ENCODE results near the gene RNF181.
A peak's percentile ranks its signal among the peaks of the same experiment; 100 is the strongest.
"Not testable (repeated sequence)": the region's sequence is repeated elsewhere in the genome, so short reads cannot be mapped to it uniquely, and the experiment has no call there.

The RNF181 gene, protein sequence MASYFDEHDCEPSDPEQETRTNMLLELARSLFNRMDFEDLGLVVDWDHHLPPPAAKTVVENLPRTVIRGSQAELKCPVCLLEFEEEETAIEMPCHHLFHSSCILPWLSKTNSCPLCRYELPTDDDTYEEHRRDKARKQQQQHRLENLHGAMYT

DNA sequence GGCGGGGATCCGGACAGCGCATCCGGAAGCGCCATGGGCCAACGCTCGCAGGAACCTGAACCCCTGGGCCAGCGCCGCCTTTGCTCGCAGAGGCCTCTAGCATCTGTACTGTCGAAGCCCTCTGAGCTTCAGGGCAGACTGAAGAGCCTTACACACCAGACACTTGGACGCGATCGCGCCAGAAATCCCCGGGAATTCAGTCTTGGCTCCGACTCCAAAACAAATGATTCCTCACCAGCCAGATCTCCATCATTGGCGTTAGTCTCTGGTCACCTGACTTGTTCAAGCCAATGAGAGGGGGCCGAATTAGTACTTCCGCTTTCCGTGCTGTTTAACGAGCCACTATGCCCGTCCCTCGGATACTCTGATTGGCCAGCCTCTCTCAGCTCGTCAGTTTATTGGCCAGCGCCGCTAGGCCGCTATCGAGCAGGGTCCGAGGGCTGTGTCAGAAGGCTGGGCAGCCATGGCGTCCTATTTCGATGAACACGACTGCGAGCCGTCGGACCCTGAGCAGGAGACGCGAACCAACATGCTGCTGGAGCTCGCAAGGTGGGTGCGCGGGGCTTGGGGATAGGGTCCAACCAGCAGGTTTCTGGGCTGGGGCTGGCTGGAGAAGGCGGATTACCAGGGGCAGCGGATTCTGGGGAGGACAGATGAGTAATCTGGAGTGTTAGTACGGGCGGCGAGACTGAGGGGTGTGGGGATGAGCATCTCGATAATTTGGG lies at the start of gene RNF181:
RNF181 (plus strand) TSS at position 445 of the 725 bp plus-strand sequence; CDS start at position 464, 19 bp downstream.
- peak; percentile 67 for DNase-seq

DNA sequence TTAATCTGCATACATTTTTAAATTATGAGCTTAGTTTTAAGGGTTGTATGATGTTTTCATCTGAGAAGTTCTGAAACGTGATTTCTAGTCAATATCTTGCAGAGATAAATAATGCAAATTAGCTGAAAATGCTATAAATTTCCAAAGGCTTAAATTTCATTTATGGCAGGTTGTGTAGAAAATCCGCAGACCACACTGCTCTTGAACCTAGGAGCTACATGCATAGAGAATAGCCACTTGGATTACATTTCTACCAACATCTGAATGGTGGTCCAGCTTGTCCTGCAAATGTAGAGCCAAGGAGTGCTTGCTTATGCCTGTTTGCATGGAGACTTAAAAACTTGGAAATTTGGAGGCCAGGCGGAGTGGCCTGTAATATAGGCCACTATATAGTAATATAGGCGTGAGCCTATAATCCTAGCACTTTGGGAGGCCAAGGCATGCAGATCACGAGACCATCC lies 49.7 kb upstream of the RNF181 start:
- no peak for DNase-seq

DNA sequence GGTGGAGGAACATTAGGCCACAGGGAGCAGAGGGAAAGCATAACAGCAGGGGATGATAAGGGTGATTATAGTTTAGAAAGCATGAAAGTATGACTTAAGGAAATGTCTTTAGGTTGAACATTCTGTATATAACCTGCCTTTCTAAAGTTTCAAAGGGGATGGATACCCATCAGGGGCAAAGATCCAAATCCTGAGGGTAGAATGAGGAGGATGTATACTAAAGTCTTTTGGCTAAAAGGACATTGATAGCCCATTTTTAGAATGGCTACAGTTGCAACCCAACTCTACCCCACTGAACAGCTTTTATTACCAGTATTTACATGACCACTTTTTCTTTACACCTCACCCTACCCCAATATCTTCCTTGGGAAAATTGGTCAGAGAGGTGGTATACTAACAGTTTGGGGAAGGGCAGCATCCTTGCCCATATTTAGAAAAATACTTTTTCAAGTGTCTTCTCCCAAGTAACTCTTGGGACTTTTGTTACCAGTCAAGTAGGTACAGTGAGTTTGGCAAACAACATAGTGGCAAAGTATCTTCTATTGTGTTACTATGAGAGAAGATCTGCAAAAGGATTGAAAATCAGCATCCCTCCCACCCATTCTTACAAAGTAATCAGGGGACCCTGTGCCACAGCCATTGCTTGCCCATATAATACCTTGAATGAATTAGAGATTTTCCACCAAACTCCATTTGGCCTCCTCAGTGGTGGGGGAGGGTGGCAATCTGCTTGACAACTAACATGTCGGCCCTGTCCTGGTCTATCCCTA lies 48.3 kb upstream of the RNF181 start:
- DNase-seq: no peak

DNA sequence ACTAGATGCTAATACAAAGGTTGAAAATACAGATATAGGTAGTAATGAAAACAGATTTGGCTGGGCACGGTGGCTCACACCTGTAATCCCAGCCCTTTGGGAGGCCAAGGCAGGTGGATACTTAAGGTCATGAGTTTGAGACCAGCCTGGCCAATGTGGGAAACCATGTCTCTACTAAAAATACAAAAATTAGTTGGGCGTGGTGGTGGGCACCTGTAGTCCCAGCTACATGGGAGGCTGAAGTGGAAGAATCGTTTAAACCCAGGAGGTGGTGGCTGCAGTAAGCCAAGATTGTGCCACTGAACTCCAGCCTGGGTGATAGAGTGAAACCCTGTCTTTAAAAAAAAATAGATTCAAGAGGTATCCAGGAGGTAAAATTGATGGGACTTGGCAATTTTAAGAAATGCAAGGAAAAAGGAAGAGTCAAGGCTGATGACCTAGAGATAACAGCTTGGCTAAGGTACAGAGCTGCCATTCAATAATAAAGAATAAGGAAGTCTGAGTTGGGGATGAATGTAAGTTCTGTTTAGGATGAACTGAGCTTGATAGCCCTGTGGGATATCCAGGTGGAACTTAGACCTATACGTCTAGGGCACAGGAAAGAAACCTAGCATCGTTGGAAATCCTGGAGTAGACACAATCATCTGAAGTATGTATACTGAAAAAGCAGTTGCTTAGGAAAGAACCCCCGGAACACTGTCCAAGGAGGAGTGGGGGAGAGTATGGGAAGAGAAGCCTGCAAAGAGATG lies 47.5 kb upstream of the RNF181 start:
- DNase-seq: no peak

DNA sequence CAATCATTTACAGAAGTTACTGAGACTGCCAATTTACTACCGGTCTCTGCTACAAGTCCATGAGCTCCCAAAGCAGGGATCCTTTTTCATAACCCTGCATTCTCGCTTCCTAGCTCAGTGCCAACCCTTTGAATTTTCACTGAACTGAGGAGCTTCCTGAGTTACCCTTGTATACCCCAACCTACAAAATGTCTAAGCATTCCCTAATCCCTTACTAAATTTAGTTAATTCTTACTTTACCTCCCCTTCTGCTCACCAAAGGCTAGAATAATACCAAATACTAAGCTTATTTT lies 47.0 kb upstream of the RNF181 start:
- DNase-seq: no peak

DNA sequence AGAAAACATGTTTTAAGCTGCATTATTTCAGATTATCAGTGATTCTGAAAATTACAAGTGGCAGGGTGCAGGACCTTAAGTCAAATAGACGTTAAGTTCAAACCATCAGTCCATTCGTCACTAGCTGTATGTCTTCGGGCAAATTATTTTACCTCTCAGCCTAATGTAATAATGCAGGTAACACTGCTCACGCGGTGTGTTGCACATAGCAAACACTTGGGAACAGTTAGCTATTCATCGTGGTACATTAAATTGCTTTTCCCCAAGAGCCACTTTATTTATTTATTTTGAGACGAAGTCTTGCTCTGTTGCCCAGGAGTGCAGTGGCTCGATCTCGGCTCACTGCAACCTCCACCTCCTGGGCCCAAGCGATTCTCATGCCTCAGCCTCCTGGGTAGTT lies 46.5 kb upstream of the RNF181 start:
- no peak for DNase-seq

DNA sequence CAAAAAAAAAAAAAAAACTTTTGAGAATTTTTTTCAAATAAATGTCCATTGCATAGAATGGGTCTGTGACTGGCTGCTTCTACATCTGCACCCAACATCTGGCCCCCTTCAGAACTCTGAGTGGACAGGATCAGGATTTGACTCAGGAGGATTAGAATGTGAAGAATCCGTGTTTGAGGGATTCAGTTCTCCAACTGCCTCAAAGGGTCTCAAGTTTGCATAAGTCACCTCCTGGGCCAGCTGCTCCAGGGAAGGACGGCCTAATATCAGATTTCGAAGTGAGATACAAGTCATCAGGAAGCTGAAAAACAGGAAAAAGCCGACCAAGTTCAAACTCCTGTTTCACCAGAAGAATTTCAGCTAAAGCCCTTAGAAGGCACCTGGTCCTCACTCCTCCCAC lies 45.7 kb upstream of the RNF181 start:
- no peak for DNase-seq

DNA sequence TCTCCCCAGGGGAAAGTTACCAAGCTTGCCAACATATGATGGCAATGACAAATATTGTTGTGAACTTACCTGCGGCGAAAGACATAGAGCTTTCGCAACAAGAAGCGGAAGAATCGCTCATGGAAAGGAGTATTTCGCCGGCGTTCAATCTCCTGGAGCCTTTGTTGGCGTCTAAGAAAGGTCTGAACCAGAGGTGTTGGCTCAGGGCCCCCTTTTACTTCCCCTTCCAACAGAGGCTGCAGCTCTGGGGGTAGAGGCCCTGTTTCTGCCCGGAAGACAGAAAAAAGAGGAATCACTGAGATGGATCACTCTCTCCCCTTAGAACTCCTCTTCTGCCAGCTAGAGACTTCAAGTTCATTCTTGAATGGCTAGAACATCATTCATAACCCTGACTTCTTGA lies 45.1 kb upstream of the RNF181 start:
- no peak for DNase-seq

DNA sequence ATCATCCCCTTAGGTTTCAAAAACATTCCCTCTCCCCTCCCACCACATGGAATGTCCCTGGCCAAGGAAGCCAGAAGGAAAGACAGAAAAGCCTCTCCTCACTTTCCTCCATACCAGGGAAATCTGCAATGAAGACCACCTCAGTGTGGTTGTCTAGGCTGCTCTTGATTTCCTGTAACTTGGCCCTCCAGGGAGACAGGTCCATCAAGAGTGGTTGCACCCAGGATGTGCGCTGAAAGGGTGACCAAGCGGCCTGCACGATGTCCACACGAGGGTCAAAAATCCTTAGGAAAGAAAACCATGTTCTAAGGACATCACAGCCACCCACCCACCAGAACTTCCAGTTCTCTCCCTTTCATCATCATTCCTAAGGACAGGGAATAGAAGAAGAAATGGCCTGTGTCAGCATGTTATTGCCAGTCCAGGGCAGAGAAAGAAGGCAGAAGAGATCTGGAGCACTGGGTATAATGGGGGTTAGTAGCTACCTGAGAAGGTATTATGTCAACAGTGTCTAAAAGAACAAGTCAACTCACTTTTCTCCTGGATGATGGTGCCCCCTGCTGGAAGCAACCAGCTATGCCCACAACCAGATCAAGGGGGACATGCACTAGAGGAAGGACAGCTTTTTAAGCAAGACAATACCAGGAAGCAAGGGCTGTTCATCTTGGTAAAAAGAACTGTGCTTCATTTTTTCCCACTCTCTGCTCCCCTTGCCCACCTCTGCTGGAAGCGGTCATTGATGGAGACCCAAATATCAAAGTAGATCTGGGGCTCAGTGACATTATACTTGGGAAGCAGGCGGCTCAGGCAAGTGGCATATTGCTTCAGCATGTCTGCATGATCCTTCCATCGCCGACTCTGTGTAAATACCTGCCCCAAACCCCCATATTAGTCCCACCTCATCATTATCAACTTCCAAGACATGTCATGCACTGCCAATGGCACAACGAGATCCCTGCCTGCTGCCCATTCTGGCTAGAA lies 43.6 kb upstream of the RNF181 start:
- no peak for DNase-seq

DNA sequence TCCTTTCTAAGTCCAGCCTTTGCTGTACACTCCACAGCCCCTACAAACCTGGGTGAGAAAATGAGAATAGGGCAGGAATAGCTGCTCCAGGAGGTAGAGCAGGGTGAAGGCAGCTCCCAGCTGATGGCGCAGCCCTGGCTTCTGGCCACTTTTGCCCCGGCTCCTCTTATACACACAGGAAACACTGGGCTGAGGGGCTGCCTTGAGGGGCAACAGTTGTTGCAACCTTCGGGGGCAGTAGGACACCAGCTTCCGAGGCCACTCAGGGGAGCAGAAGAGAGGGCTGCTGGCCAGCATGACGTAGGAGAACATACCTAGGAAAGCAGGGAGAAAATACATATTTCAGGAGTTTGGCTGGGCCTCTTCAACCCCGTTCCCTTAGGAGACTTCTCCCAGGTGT lies 42.4 kb upstream of the RNF181 start:
- no peak for DNase-seq

DNA sequence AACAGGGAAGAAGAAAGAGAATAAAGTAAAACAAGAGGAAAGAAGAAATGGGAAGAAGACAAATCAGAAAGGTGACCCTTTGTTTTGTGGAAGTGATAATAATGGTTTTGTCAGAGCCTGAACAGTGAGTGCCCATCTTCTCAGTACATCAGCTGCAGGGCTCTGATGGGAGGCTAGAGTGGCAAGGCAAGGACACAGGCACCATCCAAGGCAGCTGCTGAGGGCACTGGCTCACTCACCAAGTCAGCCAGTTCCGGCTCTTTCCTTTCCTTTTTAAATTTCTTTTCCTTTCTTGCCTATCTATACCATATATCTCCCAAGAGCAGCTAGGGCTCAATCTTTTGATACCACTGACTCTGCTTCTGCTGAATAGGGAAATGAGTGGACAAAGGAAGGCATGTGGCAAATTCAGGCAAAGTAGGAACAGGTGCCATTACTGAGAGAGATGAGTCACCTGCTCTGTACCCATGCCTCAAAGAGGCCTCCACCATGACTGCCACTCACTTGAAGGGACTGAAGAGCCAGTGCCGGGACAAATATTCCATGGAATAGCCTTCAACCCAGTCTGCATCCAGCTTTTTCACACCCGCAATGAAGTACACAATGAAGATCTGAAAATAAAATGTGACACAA lies 40.4 kb upstream of the RNF181 start:
- no peak for DNase-seq

DNA sequence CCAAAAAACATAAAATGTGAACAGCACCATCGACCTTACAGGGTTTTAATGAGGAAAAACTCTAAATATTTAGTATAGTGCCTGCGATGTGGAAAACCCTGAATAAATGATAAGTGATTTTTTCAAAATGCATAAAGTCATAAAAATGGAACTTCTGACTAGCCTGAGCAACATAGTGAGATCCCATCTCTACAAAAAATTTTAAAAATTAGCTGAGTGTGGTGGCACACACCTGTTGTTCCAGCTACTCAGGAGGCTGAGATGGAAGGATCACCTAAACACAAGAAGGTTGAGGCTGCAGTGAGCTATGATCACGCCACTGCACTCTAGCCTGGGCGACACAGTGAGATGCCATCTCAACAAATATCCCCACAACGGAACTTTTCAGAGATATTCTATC lies 38.4 kb upstream of the RNF181 start:
- no peak for DNase-seq

DNA sequence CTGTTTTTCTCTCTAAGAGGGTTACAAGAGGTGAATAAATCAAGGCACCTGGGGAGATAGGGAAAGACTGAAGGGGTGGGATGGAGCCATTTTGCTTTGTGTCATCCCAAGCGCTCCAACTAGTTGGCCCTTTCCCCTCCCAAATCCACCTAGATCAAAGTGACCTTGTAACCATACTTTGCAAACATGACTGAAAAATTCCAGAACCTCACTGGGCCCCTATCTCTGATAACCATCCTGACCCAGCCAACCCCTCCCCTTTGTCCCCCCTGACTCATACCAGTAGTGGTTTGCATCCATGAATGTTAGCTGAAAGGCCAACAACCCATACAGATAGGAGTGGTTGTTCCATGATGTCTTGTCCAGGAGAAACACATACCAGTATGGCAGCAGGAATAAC lies 37.4 kb upstream of the RNF181 start:
- no peak for DNase-seq

DNA sequence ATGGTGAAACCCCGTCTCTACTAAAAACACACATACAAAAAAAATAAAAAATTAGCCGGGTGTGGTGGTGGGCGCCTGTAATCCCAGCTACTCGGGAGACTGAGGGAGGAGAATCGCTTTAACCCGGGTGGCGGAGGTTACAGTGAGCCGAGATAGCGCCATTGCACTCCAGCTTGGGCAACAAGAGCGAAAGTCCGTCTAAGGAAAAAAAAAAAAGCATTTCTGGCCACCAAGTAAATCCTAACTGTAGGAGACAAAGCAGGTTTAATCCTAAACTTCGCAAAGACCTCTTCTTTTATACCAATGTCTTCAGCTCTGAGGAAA lies 35.2 kb upstream of the RNF181 start:
- DNase-seq: not testable (repeated sequence)

DNA sequence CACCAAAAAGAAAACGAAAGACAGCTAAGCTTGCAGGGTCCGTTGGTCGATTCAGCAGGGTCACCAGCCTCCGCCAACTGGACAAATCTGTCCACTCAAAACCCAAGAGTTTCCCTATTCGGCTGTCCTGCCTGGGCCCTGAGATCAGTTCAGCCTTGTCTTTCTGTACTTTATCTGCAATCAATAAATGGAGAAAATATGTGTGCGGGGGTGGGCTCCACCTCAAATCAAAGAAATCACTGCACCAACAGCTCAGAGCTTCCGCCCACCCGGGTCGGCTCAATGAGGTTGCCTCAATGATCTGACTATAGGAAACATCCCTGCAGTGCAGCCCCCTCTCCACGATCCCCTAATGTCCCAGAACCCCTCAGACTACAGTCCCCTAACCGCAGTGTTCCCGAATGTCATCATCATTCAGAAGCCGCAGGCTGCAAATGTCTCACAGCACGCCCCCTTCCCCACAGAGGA lies 34.7 kb upstream of the RNF181 start:
- DNase-seq: no peak

DNA sequence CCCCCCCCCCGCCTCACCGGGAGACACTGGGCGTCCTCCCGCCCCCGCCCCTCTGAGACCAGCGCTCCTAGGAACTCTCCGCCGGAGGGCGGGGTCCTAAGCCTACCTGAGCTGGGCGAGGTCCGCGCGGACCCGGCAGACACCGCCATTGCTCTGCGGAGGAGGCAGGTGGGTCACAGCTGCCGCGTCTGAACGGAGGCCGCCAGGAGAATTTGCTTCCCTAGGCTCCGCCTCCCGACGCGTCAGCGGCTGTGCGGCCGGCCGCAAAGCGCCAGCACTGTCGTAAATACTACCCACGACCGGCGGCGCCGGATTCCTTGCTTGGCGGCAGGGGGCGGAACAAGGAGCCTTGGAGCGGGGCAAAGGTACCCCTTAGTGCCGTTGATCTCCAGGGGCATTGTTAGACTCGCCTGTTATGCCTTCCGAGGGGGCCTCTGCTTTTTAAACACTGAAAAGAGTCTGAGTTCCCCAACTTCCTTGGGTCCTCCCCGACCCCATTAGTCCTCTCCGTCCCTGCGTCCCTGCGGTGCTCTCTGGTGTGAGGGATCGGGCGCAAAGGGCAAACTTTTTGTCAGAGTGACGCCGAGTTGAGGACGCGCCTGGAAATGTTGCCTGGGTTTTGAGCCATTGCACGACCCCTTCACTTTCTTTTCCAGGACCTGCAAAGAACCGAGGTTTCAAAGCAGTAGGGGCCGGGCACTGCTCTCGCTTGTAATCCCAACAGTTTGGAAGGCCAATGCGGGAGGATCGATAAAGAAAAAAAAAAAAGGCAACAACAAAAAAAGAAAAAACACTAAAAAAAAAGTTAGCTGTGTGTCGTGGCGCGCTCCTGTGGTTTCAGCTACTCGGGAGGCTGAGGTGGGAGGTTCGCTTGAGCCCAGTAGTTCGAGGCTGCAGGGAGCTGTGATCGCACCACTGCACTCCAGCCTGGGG lies 34.0 kb upstream of the RNF181 start, which contains the start of gene GGCX:
GGCX (minus strand) TSS at position 214 of the 933 bp plus-strand sequence; CDS start at position 149, 65 bp downstream.
- peak; percentile 37 for DNase-seq

DNA sequence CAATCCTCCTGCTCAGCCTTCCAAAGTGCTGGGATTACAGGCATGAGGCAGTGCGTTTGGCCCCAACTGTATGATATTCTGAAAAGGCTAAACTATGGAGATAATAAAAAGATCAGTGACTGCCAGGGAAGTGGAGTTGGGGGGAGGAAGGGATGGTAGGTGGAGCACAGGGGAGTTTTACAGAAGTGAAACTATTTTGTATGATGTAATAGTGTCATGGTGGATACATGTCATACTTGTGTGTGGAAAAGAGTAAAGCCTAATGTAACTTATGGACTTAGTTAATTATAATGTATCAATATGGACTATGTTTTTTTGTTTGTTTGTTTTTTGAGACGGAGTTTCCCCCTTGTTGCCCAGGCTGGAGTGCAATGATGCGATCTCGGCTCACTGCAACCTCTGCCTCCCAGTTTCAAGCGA lies 31.4 kb upstream of the RNF181 start:
- no peak for DNase-seq

DNA sequence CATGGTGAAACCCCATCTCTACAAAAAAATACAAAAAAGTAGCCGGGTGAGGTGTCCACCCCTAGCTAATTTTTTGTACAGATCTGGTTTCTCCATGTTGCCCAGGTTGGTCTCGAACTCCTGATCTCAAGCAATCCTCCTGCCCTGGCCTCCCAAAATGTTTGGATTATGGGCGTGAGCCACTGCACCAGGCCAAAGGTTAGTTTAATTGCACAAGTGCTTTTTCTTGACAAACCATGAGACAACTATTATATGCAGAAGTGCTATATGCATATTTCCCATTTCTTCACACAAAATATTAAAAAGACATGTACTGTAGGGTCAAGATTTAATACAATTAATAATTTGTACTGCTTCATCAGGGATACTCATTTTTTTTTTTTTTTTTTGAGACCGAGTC lies 29.3 kb upstream of the RNF181 start:
- no peak for DNase-seq

DNA sequence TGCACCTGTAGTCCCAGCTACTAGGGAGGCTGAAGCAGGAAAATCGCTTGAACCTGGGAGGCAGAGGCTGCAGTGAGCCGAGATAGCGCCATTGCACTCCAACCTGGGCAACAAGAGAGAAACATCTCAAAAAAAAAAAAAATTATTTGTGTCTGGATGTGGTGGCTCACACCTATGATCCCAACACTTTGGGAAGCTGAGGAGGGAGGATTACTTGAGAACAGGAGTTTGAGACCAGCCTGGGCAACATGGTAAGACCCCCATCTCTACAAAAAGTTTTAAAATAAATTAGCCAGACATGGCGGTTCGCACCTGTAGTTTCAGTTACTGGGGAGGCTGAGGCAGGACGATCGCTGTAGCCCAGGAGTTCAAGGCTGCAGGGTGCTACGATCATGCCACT lies 19.8 kb upstream of the RNF181 start:
- DNase-seq: no peak

DNA sequence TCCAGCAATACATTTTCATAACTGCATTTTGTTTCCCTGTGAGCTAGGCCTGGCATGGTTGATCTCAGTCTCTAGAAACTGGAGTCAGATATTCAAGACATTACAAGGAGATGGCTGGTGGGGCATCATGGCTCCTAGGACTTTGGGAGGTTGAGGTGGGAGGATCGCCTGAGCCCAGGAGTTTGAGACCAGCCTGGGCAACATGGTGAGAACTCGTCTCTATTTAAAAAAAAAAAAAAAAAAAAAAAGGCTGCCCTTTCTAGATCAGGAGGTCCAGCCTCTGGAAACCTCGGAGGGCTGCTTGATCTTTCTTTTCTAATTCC lies 18.5 kb upstream of the RNF181 start:
- no peak for DNase-seq

Data from NCI-H1417 treated with DMSO at 0.1 percent for 48 hours (cell line).